Measurements from ENCODE around the gene AMPD2. TPM values are rescaled to one million over a fixed set of nuclear protein-coding genes. Genes with fewer than 3 reads are reported as not detected.

The AMPD2 gene
- total and polyA plus RNA-seq, 2 of the 8 experiments (the other 6 are each of a cell fraction or from before 2014, with no cell fraction given), result 37.2 to 67.7 TPM

- no peak overlapping the region for H3K14ac ChIP-seq (ENCODE audit: insufficient read length)
- 0 out of 2 replicates have a peak overlapping the region, but pooled peaks have one; percentile 83 for H2AFZ ChIP-seq (ENCODE audit: low read length)
- peaks cover 0 to 6% of the 10 kb centered on the region in 2 experiments for H4K20me1 ChIP-seq (replicated peaks in 1 of 2; ENCODE audit: control insufficient read depth in 1 of 2, insufficient read depth in 2 of 2, low read length in 2 of 2)
- no peak overlapping the region for H3K27ac ChIP-seq (ENCODE audit: low read depth, low read length)
- H3K4me2 ChIP-seq (ENCODE audit: insufficient read depth in 1 of 2, low read depth in 2 of 2, low read length in 2 of 2), result peak overlapping the region; percentile 15 to 35; a peak in 2 of 4 replicates
- POLR2A ChIA-PET (ENCODE audit: partially characterized antibody), result interaction anchor here (0.8 to 4.5 kb wide), 4 partner anchors 10 to 90 kb away, joined by 3 to 18 read pairs (median 3); partner anchors contain the start of gene GNAI3
- no peak overlapping the region for H2BK20ac ChIP-seq (ENCODE audit: low read length)
- H3K4me1 ChIP-seq (replicated peaks in 1 of 4; ENCODE audit: control insufficient read depth in 3 of 4, insufficient read depth in 4 of 4, low read length in 3 of 4), result peaks cover 5 to 8% (median 6%) of the 10 kb centered on the region in 4 experiments; a peak in 6 of 7 replicates
- no peaks in the 10 kb centered on the region for H3K9me3 ChIP-seq (ENCODE audit: insufficient read depth in 2 of 2, low read depth in 1 of 2, low read length in 1 of 2)
- no peak overlapping the region for H4K5ac ChIP-seq (ENCODE audit: insufficient read length, low read depth, low read length)
- H3K56ac ChIP-seq (replicated peaks; ENCODE audit: insufficient read length, low read depth, low read length), result no peak overlapping the region
- FAIRE-seq, result no peak
- H4K91ac ChIP-seq (replicated peaks; ENCODE audit: insufficient read length, low read length), result no peak overlapping the region
- H2AK5ac ChIP-seq (ENCODE audit: low read depth, low read length), result no peak overlapping the region
- no peak overlapping the region for H2BK120ac ChIP-seq (replicated peaks; ENCODE audit: low read depth, low read length)
- H3K4me3 ChIP-seq (ENCODE audit: extremely low read depth in 1 of 4, insufficient read depth in 2 of 4, low read depth in 3 of 4, low read length in 4 of 4), result no peak overlapping the region
- CTCF ChIA-PET (ENCODE audit: partially characterized antibody), result interaction anchor here (0.8 to 10.7 kb wide), 20 partner anchors 10 to 343 kb away, joined by 3 to 293 read pairs (median 4); partner anchors contain the start of genes GNAI3, GSTM1 and GSTM4
- no peak overlapping the region for H2BK15ac ChIP-seq (ENCODE audit: low read length)
- no peaks in the 10 kb centered on the region for H3K79me1 ChIP-seq (ENCODE audit: low read depth, low read length)
- peaks cover 0 to 5% (median 4%) of the 10 kb centered on the region in 4 experiments; a peak in 6 of 8 replicates for H3K36me3 ChIP-seq (ENCODE audit: control insufficient read depth in 2 of 4, insufficient read depth in 4 of 4, low read length in 3 of 4)
- no peak overlapping the region for H4K8ac ChIP-seq (ENCODE audit: extremely low read depth, insufficient read depth, low read length)
- no peak overlapping the region; the same call in 1 of the 2 replicates for H3K18ac ChIP-seq (ENCODE audit: extremely low read depth, low read length)
- H2BK5ac ChIP-seq (ENCODE audit: low read depth, low read length), result peak overlapping the region; percentile 71
- DNase-seq (ENCODE audit: low read depth in 1 of 2, low spot score in 2 of 2), result no peak
- H3K23ac ChIP-seq (ENCODE audit: insufficient read length), result no peak overlapping the region
- WGBS, 2 experiments (ENCODE audit: extremely low coverage in 1 of 2, insufficient coverage in 1 of 2, insufficient read length in 1 of 2, insufficient replicate concordance in 2 of 2, low coverage in 1 of 2, low lambda C conversion rate in 2 of 2, missing lambda C conversion rate in 1 of 2), result 77% methylated on average over 2 of the region's 2 CpGs; no CpG with 5 or more reads in 1 of the 2 experiments
- 0 out of 2 replicates have a peak overlapping the region, but pooled peaks have one; percentile 87 for H2BK12ac ChIP-seq (ENCODE audit: low read depth, low read length)
- H3K23me2 ChIP-seq (ENCODE audit: low read depth, low read length), result no peaks in the 10 kb centered on the region
- no peak overlapping the region for H3K9ac ChIP-seq (replicated peaks in 1 of 4; ENCODE audit: extremely low read depth in 1 of 4, low read depth in 3 of 4, low read length in 3 of 4)
- no peak overlapping the region for H3K4ac ChIP-seq (replicated peaks; ENCODE audit: insufficient read length, low read depth, low read length)
- no peaks in the 10 kb centered on the region for H3K79me2 ChIP-seq (ENCODE audit: control insufficient read depth in 1 of 2, insufficient read depth in 2 of 2, low read length in 2 of 2)
- no peaks in the 10 kb centered on the region for H3K27me3 ChIP-seq (replicated peaks in 1 of 4; ENCODE audit: control insufficient read depth in 3 of 4, extremely low read depth in 1 of 4, insufficient read depth in 3 of 4, low read length in 3 of 4)
- TF ChIP-seq TAF7 (optimal IDR thresholded peaks at IDR 0.05; ENCODE audit: borderline replicate concordance, low read depth, low read length) (no peak), SIX5 (IDR thresholded peaks at IDR 0.05; ENCODE audit: low read depth, low read length) (no peak), CBX5 (IDR thresholded peaks at IDR 0.05; ENCODE audit: low read depth, low read length) (no peak), CREB1 (IDR thresholded peaks at IDR 0.05) (no peak), FOSL1 (IDR thresholded peaks at IDR 0.05; ENCODE audit: insufficient read depth, low read depth, low read length) (no peak), HDAC6 (IDR thresholded peaks at IDR 0.05; ENCODE audit: low read depth, low read length) (no peak), YY1 (IDR thresholded peaks at IDR 0.05; ENCODE audit: low read depth, low read length) (no peak), E2F6 (IDR thresholded peaks at IDR 0.05) (no peak), POU5F1 (IDR thresholded peaks at IDR 0.05; ENCODE audit: low read depth, low read length) (no peak), SP2 (IDR thresholded peaks at IDR 0.05; ENCODE audit: low read length) (no peak), ZNF274 (IDR thresholded peaks at IDR 0.05; ENCODE audit: borderline replicate concordance, extremely low read depth, low read length) (no peak), POLR2AphosphoS5 (IDR thresholded peaks at IDR 0.05; ENCODE audit: low read depth, low read length) (no peak), CTBP2 (IDR thresholded peaks at IDR 0.05; ENCODE audit: borderline replicate concordance, insufficient read depth, insufficient read length, low read length) (no peak), TBP (IDR thresholded peaks at IDR 0.05; ENCODE audit: low read depth, low read length) (no peak)
Observed at GRCh38 chr1:109635862-109636200, 16.2 kb downstream of the AMPD2 start.

All from H1 (cell line).